Coronary artery (tissue), 2 donors: ENCODE results near the gene DEFB131B.
"Not testable (repeated sequence)": the region's sequence is repeated elsewhere in the genome, so short reads cannot be mapped to it uniquely, and the experiment has no call there.

Experiments
- DNase-seq: peaks from one replicate; pipeline ENCODE4 v3.0.0-alpha.2; 2017; ENCODE audit warnings: low spot score
- H3K27ac ChIP-seq, 2 donors: fragments of 200-600 bp; sonication (generic); one replicate each; pipeline ENCODE4 v1.5.1; 2016 to 2019
- H3K4me3 ChIP-seq: fragments of 200-600 bp; sonication (generic); 2 replicates; pipeline ENCODE4 v1.5.1; 2016; ENCODE audit warnings: mild to moderate bottlenecking, moderate library complexity
- CTCF ChIP-seq: fragments of 200-600 bp; sonication (generic); IDR thresholded peaks from one replicate; pipeline ENCODE4 v1.5.1; 2019; ENCODE audit warnings: antibody characterized with exemption

The DEFB131B gene

GRCh38 chr11:71895961-71896360 lies 17.7 kb downstream of the DEFB131B start:
- Histone ChIP-seq H3K27ac (no peak overlapping the region), H3K4me3 (no peak overlapping the region)
- DNase-seq, result no peak
- no peak for TF ChIP-seq CTCF

GRCh38 chr11:71901137-71901536 lies 22.9 kb downstream of the DEFB131B start:
- not testable (repeated sequence) for H3K27ac ChIP-seq, H3K4me3 ChIP-seq, DNase-seq

GRCh38 chr11:71908218-71908617 lies 30.0 kb downstream of the DEFB131B start:
- Histone ChIP-seq H3K4me3 (no peak overlapping the region), H3K27ac (no peak overlapping the region)
- no peak for DNase-seq
- no peak for TF ChIP-seq CTCF

GRCh38 chr11:71910775-71911174 lies 32.5 kb downstream of the DEFB131B start:
- not testable (repeated sequence) for H3K27ac ChIP-seq, DNase-seq, H3K4me3 ChIP-seq

GRCh38 chr11:71911321-71911985 lies 33.2 kb downstream of the DEFB131B start:
- DNase-seq, H3K27ac ChIP-seq, H3K4me3 ChIP-seq: not testable (repeated sequence)

- not testable (repeated sequence) for DNase-seq, H3K27ac ChIP-seq, H3K4me3 ChIP-seq
Measured at GRCh38 chr11:71911986-71912340, 33.7 kb downstream of the DEFB131B start.

GRCh38 chr11:71913756-71914526 lies 35.7 kb downstream of the DEFB131B start:
- TF ChIP-seq CTCF, result no peak
- DNase-seq, result no peak
- Histone ChIP-seq H3K4me3 (no peak overlapping the region), H3K27ac (no peak overlapping the region)

- Histone ChIP-seq H3K4me3 (no peak overlapping the region), H3K27ac (no peak overlapping the region)
- no peak for DNase-seq
- no peak for TF ChIP-seq CTCF
Measured at GRCh38 chr11:71914617-71915189, 36.5 kb downstream of the DEFB131B start.

- no peak for TF ChIP-seq CTCF
- DNase-seq, result no peak
- H3K27ac ChIP-seq, result no peak overlapping the region
- H3K4me3 ChIP-seq, result no peak overlapping the region
Measured at GRCh38 chr11:71917646-71918140, 39.4 kb downstream of the DEFB131B start.
